HAP-1 (cell line): ENCODE results near the gene PIK3CB.
"Not testable (repeated sequence)": the region's sequence is repeated elsewhere in the genome, so short reads cannot be mapped to it uniquely, and the experiment has no call there.

Experiments used
- DNase-seq, 2 experiments: peaks; one replicate each; pipeline ENCODE4 v3.0.0-alpha.2; 2016 to 2020; ENCODE audit warnings: low spot score in 2 of 2
- H3K27me3 ChIP-seq: fragments of 250-450 bp; sonication (Bioruptor Pico); 2 replicates; pipeline ENCODE4 v1.5.1; 2020; ENCODE audit warnings: low read depth, mild to moderate bottlenecking, moderate library complexity
- H3K36me3 ChIP-seq: fragments of 250-450 bp; sonication (Bioruptor Pico); replicated peaks from 2 replicates; pipeline ENCODE4 v1.5.1; 2020; ENCODE audit warnings: mild to moderate bottlenecking
- H3K4me1 ChIP-seq: fragments of 250-450 bp; sonication (Bioruptor Pico); 2 replicates; pipeline ENCODE4 v1.5.1; 2020; ENCODE audit warnings: mild to moderate bottlenecking
- H3K4me3 ChIP-seq: fragments of 250-450 bp; sonication (Bioruptor Pico); 2 replicates; pipeline ENCODE4 v1.5.1; 2020; ENCODE audit warnings: mild to moderate bottlenecking, moderate library complexity
- H3K9me3 ChIP-seq: fragments of 250-450 bp; sonication (Bioruptor Pico); 2 replicates; pipeline ENCODE4 v1.5.1; 2020; ENCODE audit warnings: mild to moderate bottlenecking, moderate library complexity
- in situ Hi-C: fragments of 300-500 bp; cut with MboI; formaldehyde crosslinking; loops from 3 replicates; pipeline ENCODE4 v1.14.3; 2020; ENCODE audit warnings: low sequenced_read_pairs, inconsistent platforms, mixed read lengths

PIK3CB gene

GRCh38 chr3:138646513-138646912 is 188.2 kb downstream of the PIK3CB start:
- Histone ChIP-seq H3K4me3 (no peak overlapping the region), H3K9me3 (no peaks in the 10 kb centered on the region), H3K36me3 (peaks cover 9% of the 10 kb centered on the region), H3K4me1 (no peaks in the 10 kb centered on the region), H3K27me3 (no peaks in the 10 kb centered on the region)
- no peak for DNase-seq
- in situ Hi-C loops: no loop called here

GRCh38 chr3:138646008-138646407 is 188.7 kb downstream of the PIK3CB start:
- no peak for DNase-seq
- in situ Hi-C loops: no loop called here
- no peaks in the 10 kb centered on the region for H3K9me3 ChIP-seq

GRCh38 chr3:138642927-138643253 is 191.8 kb downstream of the PIK3CB start:
- in situ Hi-C loops: no loop called here
- Histone ChIP-seq H3K27me3 (no peaks in the 10 kb centered on the region), H3K4me3 (no peak overlapping the region), H3K9me3 (no peaks in the 10 kb centered on the region), H3K4me1 (no peaks in the 10 kb centered on the region), H3K36me3 (no peaks in the 10 kb centered on the region)
- DNase-seq: no peak

More at GRCh38 chr3:138646008-138646407, 188.7 kb downstream of the PIK3CB start:
- no peaks in the 10 kb centered on the region for H3K4me1 ChIP-seq
- no peak overlapping the region for H3K4me3 ChIP-seq
- H3K27me3 ChIP-seq: no peaks in the 10 kb centered on the region
- peaks cover 9% of the 10 kb centered on the region for H3K36me3 ChIP-seq

- in situ Hi-C loops: no loop called here
Observed at GRCh38 chr3:138642226-138642926, 192.4 kb downstream of the PIK3CB start.

GRCh38 chr3:138640537-138640936 is 194.2 kb downstream of the PIK3CB start:
- no peak for DNase-seq
- Histone ChIP-seq H3K4me3 (no peak overlapping the region), H3K27me3 (no peaks in the 10 kb centered on the region), H3K9me3 (no peaks in the 10 kb centered on the region), H3K4me1 (no peaks in the 10 kb centered on the region), H3K36me3 (no peaks in the 10 kb centered on the region)
- in situ Hi-C loops: no loop called here

More at GRCh38 chr3:138642226-138642926, 192.4 kb downstream of the PIK3CB start:
- H3K36me3 ChIP-seq: no peaks in the 10 kb centered on the region
- H3K27me3 ChIP-seq: no peaks in the 10 kb centered on the region
- no peaks in the 10 kb centered on the region for H3K4me1 ChIP-seq
- H3K9me3 ChIP-seq: no peaks in the 10 kb centered on the region
- DNase-seq: no peak
- H3K4me3 ChIP-seq: no peak overlapping the region

- Histone ChIP-seq H3K9me3 (no peaks in the 10 kb centered on the region), H3K4me1 (no peaks in the 10 kb centered on the region), H3K36me3 (no peaks in the 10 kb centered on the region), H3K4me3 (no peak overlapping the region), H3K27me3 (no peaks in the 10 kb centered on the region)
- in situ Hi-C loops: no loop called here
- no peak for DNase-seq
Observed at GRCh38 chr3:138638641-138639040, 196.1 kb downstream of the PIK3CB start.

- in situ Hi-C loops: no loop called here
- H3K27me3 ChIP-seq: no peaks in the 10 kb centered on the region
- DNase-seq: no peak
- no peak overlapping the region for H3K4me3 ChIP-seq
- no peaks in the 10 kb centered on the region for H3K9me3 ChIP-seq
- no peaks in the 10 kb centered on the region for H3K4me1 ChIP-seq
- H3K36me3 ChIP-seq: no peaks in the 10 kb centered on the region
Observed at GRCh38 chr3:138629526-138629925, 205.2 kb downstream of the PIK3CB start.

GRCh38 chr3:138625707-138626365 is 208.9 kb downstream of the PIK3CB start:
- Histone ChIP-seq H3K4me1 (no peaks in the 10 kb centered on the region), H3K36me3 (no peaks in the 10 kb centered on the region), H3K9me3 (no peaks in the 10 kb centered on the region), H3K4me3 (no peak overlapping the region), H3K27me3 (no peaks in the 10 kb centered on the region)
- no peak for DNase-seq
- in situ Hi-C loops: no loop called here

- in situ Hi-C loops: no loop called here
- no peak for DNase-seq
- Histone ChIP-seq H3K27me3 (no peaks in the 10 kb centered on the region), H3K4me3 (no peak overlapping the region), H3K4me1 (no peaks in the 10 kb centered on the region), H3K9me3 (no peaks in the 10 kb centered on the region), H3K36me3 (no peaks in the 10 kb centered on the region)
Observed at GRCh38 chr3:138624518-138624917, 210.2 kb downstream of the PIK3CB start.

GRCh38 chr3:138620431-138620830 is 214.3 kb downstream of the PIK3CB start:
- H3K36me3 ChIP-seq: no peaks in the 10 kb centered on the region
- no peak for DNase-seq
- H3K9me3 ChIP-seq: no peaks in the 10 kb centered on the region
- H3K4me3 ChIP-seq: no peak overlapping the region
- no peaks in the 10 kb centered on the region for H3K27me3 ChIP-seq
- H3K4me1 ChIP-seq: no peaks in the 10 kb centered on the region
- in situ Hi-C loops: no loop called here

- in situ Hi-C loops: no loop called here
- Histone ChIP-seq H3K4me3 (no peak overlapping the region), H3K9me3 (no peaks in the 10 kb centered on the region), H3K4me1 (no peaks in the 10 kb centered on the region), H3K27me3 (no peaks in the 10 kb centered on the region), H3K36me3 (no peaks in the 10 kb centered on the region)
- DNase-seq: no peak
Observed at GRCh38 chr3:138615462-138615861, 219.3 kb downstream of the PIK3CB start.

GRCh38 chr3:138609898-138610266 is 224.8 kb downstream of the PIK3CB start:
- in situ Hi-C loops: no loop called here
- Histone ChIP-seq H3K36me3 (no peaks in the 10 kb centered on the region; the same call in 1 of the 2 replicates), H3K27me3 (no peaks in the 10 kb centered on the region), H3K4me1 (peaks cover 7% of the 10 kb centered on the region; the same call in 1 of the 2 replicates), H3K4me3 (peak overlapping the region; percentile 58), H3K9me3 (no peaks in the 10 kb centered on the region)
- no peak for DNase-seq

GRCh38 chr3:138608322-138609135 is 226.2 kb downstream of the PIK3CB start, which contains the start of gene FAIM:
Gene FAIM (plus strand): TSS chr3:138608771. CDS start chr3:138619727, 10,956 bp downstream.
- H3K4me3 ChIP-seq: peak within 1 kb of the TSS; percentile 58
- H3K36me3 ChIP-seq: no peaks in the 10 kb centered on the region; the same call in 1 of the 2 replicates
- no peaks in the 10 kb centered on the region for H3K27me3 ChIP-seq
- no peaks in the 10 kb centered on the region for H3K9me3 ChIP-seq
- DNase-seq: peak; percentile 68 to 86
- peaks cover 7% of the 10 kb centered on the region; the same call in 1 of the 2 replicates for H3K4me1 ChIP-seq
- in situ Hi-C loops: no loop called here

- H3K36me3 ChIP-seq, H3K4me3 ChIP-seq, in situ Hi-C loops, DNase-seq, H3K27me3 ChIP-seq, H3K9me3 ChIP-seq, H3K4me1 ChIP-seq: not testable (repeated sequence)
Observed at GRCh38 chr3:138604106-138604595, 230.6 kb downstream of the PIK3CB start.
